ENCODE data around the gene S100A7.

Gene S100A7

GRCh38 chr1:153460551-153460950 lies at the start of gene S100A7:
Gene S100A7 (minus strand): TSS chr1:153460651. CDS start chr1:153459013, 1,638 bp downstream.
- TF ChIP-seq, protein P1, sequence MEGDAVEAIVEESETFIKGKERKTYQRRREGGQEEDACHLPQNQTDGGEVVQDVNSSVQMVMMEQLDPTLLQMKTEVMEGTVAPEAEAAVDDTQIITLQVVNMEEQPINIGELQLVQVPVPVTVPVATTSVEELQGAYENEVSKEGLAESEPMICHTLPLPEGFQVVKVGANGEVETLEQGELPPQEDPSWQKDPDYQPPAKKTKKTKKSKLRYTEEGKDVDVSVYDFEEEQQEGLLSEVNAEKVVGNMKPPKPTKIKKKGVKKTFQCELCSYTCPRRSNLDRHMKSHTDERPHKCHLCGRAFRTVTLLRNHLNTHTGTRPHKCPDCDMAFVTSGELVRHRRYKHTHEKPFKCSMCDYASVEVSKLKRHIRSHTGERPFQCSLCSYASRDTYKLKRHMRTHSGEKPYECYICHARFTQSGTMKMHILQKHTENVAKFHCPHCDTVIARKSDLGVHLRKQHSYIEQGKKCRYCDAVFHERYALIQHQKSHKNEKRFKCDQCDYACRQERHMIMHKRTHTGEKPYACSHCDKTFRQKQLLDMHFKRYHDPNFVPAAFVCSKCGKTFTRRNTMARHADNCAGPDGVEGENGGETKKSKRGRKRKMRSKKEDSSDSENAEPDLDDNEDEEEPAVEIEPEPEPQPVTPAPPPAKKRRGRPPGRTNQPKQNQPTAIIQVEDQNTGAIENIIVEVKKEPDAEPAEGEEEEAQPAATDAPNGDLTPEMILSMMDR (IDR thresholded peaks at IDR 0.05; ENCODE audit: insufficient read depth, low read length, poor library complexity, severe bottlenecking), result no peak
- TF ChIP-seq EZH2phosphoT487 (conservative IDR thresholded peaks at IDR 0.05; ENCODE audit: low read length), result no peak
- H2AFZ ChIP-seq (ENCODE audit: low read depth, low read length, severe bottlenecking), result no peak within 1 kb of the TSS
- H4K20me1 ChIP-seq (ENCODE audit: low read depth, low read length), result no peaks in the 10 kb centered on the region
- no peak within 1 kb of the TSS for H3K9ac ChIP-seq (ENCODE audit: low read length)
- H3K9me2 ChIP-seq (replicated peaks; ENCODE audit: insufficient read depth, low read length), result no peaks in the 10 kb centered on the region
- H3K4me2 ChIP-seq (ENCODE audit: low read depth, low read length, poor library complexity, severe bottlenecking), result no peak within 1 kb of the TSS
- H3K79me2 ChIP-seq (ENCODE audit: insufficient read depth, low read length), result no peaks in the 10 kb centered on the region
- no peaks in the 10 kb centered on the region for H3K9me3 ChIP-seq (ENCODE audit: insufficient read depth, low read length)
- no peak within 1 kb of the TSS for H3K4me3 ChIP-seq (ENCODE audit: insufficient read depth, low read length, poor library complexity, severe bottlenecking)
- no peaks in the 10 kb centered on the region for H3K27me3 ChIP-seq (ENCODE audit: low read length)
- no peaks in the 10 kb centered on the region for H3K36me3 ChIP-seq (ENCODE audit: low read length)
- H3F3A ChIP-seq (ENCODE audit: insufficient read depth), result no peaks in the 10 kb centered on the region
- no peak within 1 kb of the TSS for H3K27ac ChIP-seq (ENCODE audit: low read depth, low read length)

DNA sequence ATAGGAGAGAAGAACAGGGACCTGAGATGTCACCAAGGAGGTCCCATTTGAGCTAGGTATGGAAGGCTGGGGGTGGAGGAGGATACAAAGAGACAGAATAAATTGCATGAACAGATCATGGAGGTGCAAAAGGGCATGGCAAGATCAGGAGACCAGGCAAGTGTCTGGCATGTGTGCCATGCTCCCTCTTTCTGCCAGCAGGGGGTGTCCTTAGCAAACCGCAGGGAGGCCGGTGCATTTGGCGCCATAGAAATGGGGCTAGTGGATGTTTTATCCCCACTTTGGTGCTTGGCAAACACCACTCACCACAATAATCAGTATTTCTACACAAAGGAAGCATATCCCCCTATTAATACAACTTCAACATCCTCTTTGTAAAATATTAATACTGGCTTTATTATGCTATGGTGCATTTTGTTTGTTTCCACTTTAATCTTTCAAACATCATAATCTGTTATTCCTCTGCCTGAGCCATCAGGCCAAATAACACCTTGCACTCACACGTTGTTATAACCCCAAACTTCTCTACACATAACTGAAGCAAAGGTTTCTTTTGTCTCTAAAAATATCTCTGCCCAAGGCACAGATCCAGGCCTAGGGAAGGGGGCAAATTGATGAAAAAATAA lies 49.4 kb upstream of the S100A7 start:
- no peak overlapping the region for H3K4me2 ChIP-seq (ENCODE audit: low read depth, low read length, poor library complexity, severe bottlenecking)
- H3K36me3 ChIP-seq (ENCODE audit: low read length), result no peaks in the 10 kb centered on the region
- H3K9me3 ChIP-seq (ENCODE audit: insufficient read depth, low read length), result no peaks in the 10 kb centered on the region
- H3F3A ChIP-seq (ENCODE audit: insufficient read depth), result no peaks in the 10 kb centered on the region
- H3K9me2 ChIP-seq (replicated peaks; ENCODE audit: insufficient read depth, low read length), result no peaks in the 10 kb centered on the region
- H3K4me3 ChIP-seq (ENCODE audit: insufficient read depth, low read length, poor library complexity, severe bottlenecking), result no peak overlapping the region
- H2AFZ ChIP-seq (ENCODE audit: low read depth, low read length, severe bottlenecking), result no peak overlapping the region
- no peak overlapping the region for H3K9ac ChIP-seq (ENCODE audit: low read length)
- no peaks in the 10 kb centered on the region for H4K20me1 ChIP-seq (ENCODE audit: low read depth, low read length)
- no peak overlapping the region for H3K27ac ChIP-seq (ENCODE audit: low read depth, low read length)
- H3K79me2 ChIP-seq (ENCODE audit: insufficient read depth, low read length), result no peaks in the 10 kb centered on the region
- no peak for TF ChIP-seq EZH2phosphoT487 (conservative IDR thresholded peaks at IDR 0.05; ENCODE audit: low read length)
- TF ChIP-seq, protein P1 (IDR thresholded peaks at IDR 0.05; ENCODE audit: insufficient read depth, low read length, poor library complexity, severe bottlenecking), result peak; percentile 79
- no peaks in the 10 kb centered on the region for H3K27me3 ChIP-seq (ENCODE audit: low read length)

DNA sequence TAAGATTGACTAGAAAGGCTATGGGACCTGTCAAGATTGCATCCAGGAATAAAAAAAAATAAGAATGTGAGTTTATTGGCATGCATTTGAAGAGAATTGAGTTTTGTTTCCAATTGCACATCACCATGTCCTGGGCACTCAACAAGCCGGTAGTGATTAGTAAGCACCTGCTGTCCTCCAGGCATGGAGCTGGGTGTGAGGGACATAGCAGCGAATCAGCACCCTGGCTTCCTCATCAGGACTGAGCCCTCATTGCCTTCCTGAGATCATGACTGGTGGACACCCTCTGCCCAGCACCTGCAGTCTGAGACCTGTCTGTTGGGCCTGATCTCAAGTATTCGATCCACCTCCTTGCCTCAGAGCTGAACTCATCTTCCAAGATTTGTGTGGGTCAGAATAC lies 48.6 kb upstream of the S100A7 start:
- no peak overlapping the region for H3K4me2 ChIP-seq (ENCODE audit: low read depth, low read length, poor library complexity, severe bottlenecking)
- H3K79me2 ChIP-seq (ENCODE audit: insufficient read depth, low read length), result no peaks in the 10 kb centered on the region
- no peak overlapping the region for H3K27ac ChIP-seq (ENCODE audit: low read depth, low read length)
- H2AFZ ChIP-seq (ENCODE audit: low read depth, low read length, severe bottlenecking), result no peak overlapping the region
- no peak overlapping the region for H3K4me3 ChIP-seq (ENCODE audit: insufficient read depth, low read length, poor library complexity, severe bottlenecking)
- no peaks in the 10 kb centered on the region for H3F3A ChIP-seq (ENCODE audit: insufficient read depth)
- no peaks in the 10 kb centered on the region for H3K9me2 ChIP-seq (replicated peaks; ENCODE audit: insufficient read depth, low read length)
- no peak for TF ChIP-seq EZH2phosphoT487 (conservative IDR thresholded peaks at IDR 0.05; ENCODE audit: low read length)
- TF ChIP-seq, protein P1 (IDR thresholded peaks at IDR 0.05; ENCODE audit: insufficient read depth, low read length, poor library complexity, severe bottlenecking), result no peak
- H3K36me3 ChIP-seq (ENCODE audit: low read length), result no peaks in the 10 kb centered on the region
- no peaks in the 10 kb centered on the region for H3K9me3 ChIP-seq (ENCODE audit: insufficient read depth, low read length)
- no peaks in the 10 kb centered on the region for H3K27me3 ChIP-seq (ENCODE audit: low read length)
- H3K9ac ChIP-seq (ENCODE audit: low read length), result no peak overlapping the region
- H4K20me1 ChIP-seq (ENCODE audit: low read depth, low read length), result no peaks in the 10 kb centered on the region

Data from SU-DHL-6 (cell line).